Keratinocyte (primary cell): ENCODE results near the gene SUSD6. TPM values are rescaled to one million over a fixed set of nuclear protein-coding genes. Genes with fewer than 3 reads are reported as not detected.

Experiments
- DNase-seq: peaks from one replicate; pipeline ENCODE4 v3.0.0-alpha.2; 2011; ENCODE audit warnings: low read depth, missing footprints, low spot score
- FAIRE-seq: peaks from 2 replicates; lab custom pipeline; 2011; peaks lifted over from hg19 to GRCh38; lab: Jason Lieb, UNC
- H2AFZ ChIP-seq: 2 replicates; pipeline ENCODE4 v1.6.0; 2012; ENCODE audit warnings: low read length, control low read depth, inconsistent platforms; ENCODE audit not compliant: control insufficient read depth
- H3K27ac ChIP-seq: 2 replicates; pipeline ENCODE4 v1.5.1; 2011; ENCODE audit warnings: low read length; ENCODE audit not compliant: control insufficient read depth, insufficient read depth
- H3K27me3 ChIP-seq: 3 replicates; pipeline ENCODE4 v1.6.0; 2011; ENCODE audit warnings: low read length; ENCODE audit not compliant: control insufficient read depth, insufficient read depth; ENCODE audit errors: extremely low read depth
- H3K36me3 ChIP-seq, 2 experiments: 2 replicates in 1 of 2; 3 replicates in 1 of 2; pipeline ENCODE4 v1.5.1; 2011; ENCODE audit warnings: low read length in 2 of 2, mild to moderate bottlenecking in 1 of 2; ENCODE audit not compliant: control insufficient read depth in 2 of 2, insufficient read depth in 2 of 2; ENCODE audit errors: extremely low read depth in 1 of 2
- H3K4me1 ChIP-seq: 3 replicates; pipeline ENCODE4 v1.5.1; 2011; ENCODE audit warnings: low read length; ENCODE audit not compliant: control insufficient read depth, insufficient read depth; ENCODE audit errors: extremely low read depth
- H3K4me2 ChIP-seq: 3 replicates; pipeline ENCODE4 v1.6.0; 2011; ENCODE audit warnings: low read depth, low read length; ENCODE audit not compliant: control insufficient read depth, insufficient read depth; ENCODE audit errors: extremely low read depth
- H3K4me3 ChIP-seq, 3 experiments: fragments of 200-600 bp in 1 of 3; sonication (generic) in 1 of 3; 2 replicates in 2 of 3; 3 replicates in 1 of 3; pipeline ENCODE4 v1.5.1; 2011 to 2016; ENCODE audit warnings: low read length in 3 of 3, mild to moderate bottlenecking in 3 of 3, control low read depth in 2 of 3, inconsistent platforms in 1 of 3, low read depth in 1 of 3, mixed read lengths in 1 of 3, mixed run types in 1 of 3, moderate library complexity in 1 of 3; ENCODE audit not compliant: control insufficient read depth in 2 of 3, insufficient read depth in 2 of 3; ENCODE audit errors: extremely low read depth in 1 of 3
- H3K79me2 ChIP-seq: 2 replicates; pipeline ENCODE4 v1.6.0; 2012; ENCODE audit warnings: low read length; ENCODE audit not compliant: control insufficient read depth, insufficient read depth
- H3K9ac ChIP-seq: 3 replicates; pipeline ENCODE4 v1.6.0; 2011; ENCODE audit warnings: low read length; ENCODE audit not compliant: control insufficient read depth, insufficient read depth; ENCODE audit errors: extremely low read depth
- H3K9me1 ChIP-seq: 3 replicates; pipeline ENCODE4 v1.6.0; 2011; ENCODE audit warnings: low read length; ENCODE audit not compliant: control insufficient read depth, insufficient read depth; ENCODE audit errors: extremely low read depth
- H3K9me3 ChIP-seq: 2 replicates; pipeline ENCODE4 v1.5.1; 2012; ENCODE audit warnings: low read depth, low read length; ENCODE audit not compliant: control insufficient read depth
- H4K20me1 ChIP-seq: 3 replicates; pipeline ENCODE4 v1.6.0; 2011; ENCODE audit warnings: low read length; ENCODE audit not compliant: control insufficient read depth, insufficient read depth; ENCODE audit errors: extremely low read depth
- EZH2 ChIP-seq: IDR thresholded peaks from one replicate; pipeline ENCODE4 v1.6.1; 2012; ENCODE audit warnings: inconsistent platforms, mild to moderate bottlenecking, low read length, moderate library complexity
- dilution Hi-C: fragments of 300-500 bp; cut with MboI; formaldehyde crosslinking; loops from one replicate; pipeline ENCODE4 v1.7.0; 2020; ENCODE audit warnings: low sequenced_read_pairs; ENCODE audit not compliant: extremely low pct_ligation_motif_present
- polyA plus RNA-seq, 5 experiments: library from polyadenylated mRNA; depleted of rRNA in 3 of 5; stranded (reverse) in 3 of 5; stranded (forward) in 1 of 5; unstranded in 1 of 5; fragments of >200 nt; gene quantifications; 1 replicate in 1 of 5; 2 replicates in 3 of 5; 3 replicates in 1 of 5; pipeline versions ENCODE4 v1.2.1 to v1.2.3, GENCODE V29; 2011 to 2012; ENCODE audit warnings: missing spikeins in 2 of 5, low read depth in 1 of 5, low replicate concordance in 1 of 5
- TF ChIP-seq, protein P1 (sequence below), 3 experiments: IDR thresholded peaks in 1 of 3; conservative IDR thresholded peaks in 1 of 3; optimal IDR thresholded peaks in 1 of 3; 2 replicates in 2 of 3; 3 replicates in 1 of 3; pipeline versions ENCODE3 to v1.5.1; 2011; ENCODE audit warnings: low read length in 3 of 3, mild to moderate bottlenecking in 3 of 3, moderate library complexity in 2 of 3, control low read depth in 1 of 3, inconsistent platforms in 1 of 3; ENCODE audit not compliant: insufficient read depth in 2 of 3; ENCODE audit errors: extremely low read depth in 1 of 3

Gene SUSD6
- polyA plus RNA-seq, 1 donor (not counting 4 experiments of a cell fraction or from before 2014, with no cell fraction given), result 10.5 TPM

- H3K4me3 ChIP-seq, result no peak overlapping the region
- no peaks in the 10 kb centered on the region for H3K4me1 ChIP-seq
- H3K27me3 ChIP-seq, result no peaks in the 10 kb centered on the region
- H4K20me1 ChIP-seq, result no peaks in the 10 kb centered on the region
- no peaks in the 10 kb centered on the region for H3K9me3 ChIP-seq
- H3K9ac ChIP-seq, result no peak overlapping the region
- H2AFZ ChIP-seq, result no peak overlapping the region
- peaks cover 3 to 9% of the 10 kb centered on the region in 2 experiments for H3K36me3 ChIP-seq
- no peaks in the 10 kb centered on the region for H3K9me1 ChIP-seq
- peaks cover 10% of the 10 kb centered on the region for H3K79me2 ChIP-seq
- dilution Hi-C loops, result no loop called here
- no peak overlapping the region for H3K4me2 ChIP-seq
- DNase-seq (no peak), FAIRE-seq (no peak)
- TF ChIP-seq, protein P1, sequence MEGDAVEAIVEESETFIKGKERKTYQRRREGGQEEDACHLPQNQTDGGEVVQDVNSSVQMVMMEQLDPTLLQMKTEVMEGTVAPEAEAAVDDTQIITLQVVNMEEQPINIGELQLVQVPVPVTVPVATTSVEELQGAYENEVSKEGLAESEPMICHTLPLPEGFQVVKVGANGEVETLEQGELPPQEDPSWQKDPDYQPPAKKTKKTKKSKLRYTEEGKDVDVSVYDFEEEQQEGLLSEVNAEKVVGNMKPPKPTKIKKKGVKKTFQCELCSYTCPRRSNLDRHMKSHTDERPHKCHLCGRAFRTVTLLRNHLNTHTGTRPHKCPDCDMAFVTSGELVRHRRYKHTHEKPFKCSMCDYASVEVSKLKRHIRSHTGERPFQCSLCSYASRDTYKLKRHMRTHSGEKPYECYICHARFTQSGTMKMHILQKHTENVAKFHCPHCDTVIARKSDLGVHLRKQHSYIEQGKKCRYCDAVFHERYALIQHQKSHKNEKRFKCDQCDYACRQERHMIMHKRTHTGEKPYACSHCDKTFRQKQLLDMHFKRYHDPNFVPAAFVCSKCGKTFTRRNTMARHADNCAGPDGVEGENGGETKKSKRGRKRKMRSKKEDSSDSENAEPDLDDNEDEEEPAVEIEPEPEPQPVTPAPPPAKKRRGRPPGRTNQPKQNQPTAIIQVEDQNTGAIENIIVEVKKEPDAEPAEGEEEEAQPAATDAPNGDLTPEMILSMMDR (optimal IDR thresholded peaks at IDR 0.05 in 1 of 3, IDR thresholded peaks at IDR 0.05 in 1 of 3, conservative IDR thresholded peaks at IDR 0.05 in 1 of 3; ENCODE audit: extremely low read depth in 1 of 3, insufficient read depth in 2 of 3, low read length in 3 of 3), result no peak
- TF ChIP-seq EZH2, result no peak
- no peak overlapping the region for H3K27ac ChIP-seq
These were observed 90.5 kb downstream of the SUSD6 start for GRCh38 chr14:69701857-69702256.

- H2AFZ ChIP-seq, result no peak overlapping the region
- H3K4me3 ChIP-seq, result no peak overlapping the region
- DNase-seq (no peak), FAIRE-seq (no peak)
- H4K20me1 ChIP-seq, result no peaks in the 10 kb centered on the region
- no peaks in the 10 kb centered on the region for H3K9me1 ChIP-seq
- H3K27me3 ChIP-seq, result no peaks in the 10 kb centered on the region
- no peak overlapping the region for H3K9ac ChIP-seq
- no peak for TF ChIP-seq EZH2
- TF ChIP-seq, protein P1 (optimal IDR thresholded peaks at IDR 0.05 in 1 of 3, IDR thresholded peaks at IDR 0.05 in 1 of 3, conservative IDR thresholded peaks at IDR 0.05 in 1 of 3; ENCODE audit: extremely low read depth in 1 of 3, insufficient read depth in 2 of 3, low read length in 3 of 3), result no peak
- H3K79me2 ChIP-seq, result peaks cover 4% of the 10 kb centered on the region
- no peaks in the 10 kb centered on the region for H3K9me3 ChIP-seq
- H3K4me1 ChIP-seq, result no peaks in the 10 kb centered on the region
- peaks cover 3 to 9% of the 10 kb centered on the region in 2 experiments for H3K36me3 ChIP-seq
- dilution Hi-C loops, result no loop called here
- H3K27ac ChIP-seq, result no peak overlapping the region
- H3K4me2 ChIP-seq, result no peak overlapping the region
These were observed 91.9 kb downstream of the SUSD6 start for GRCh38 chr14:69703047-69704039.
